ENCODE measurements around the gene FOXO6.

DNA sequence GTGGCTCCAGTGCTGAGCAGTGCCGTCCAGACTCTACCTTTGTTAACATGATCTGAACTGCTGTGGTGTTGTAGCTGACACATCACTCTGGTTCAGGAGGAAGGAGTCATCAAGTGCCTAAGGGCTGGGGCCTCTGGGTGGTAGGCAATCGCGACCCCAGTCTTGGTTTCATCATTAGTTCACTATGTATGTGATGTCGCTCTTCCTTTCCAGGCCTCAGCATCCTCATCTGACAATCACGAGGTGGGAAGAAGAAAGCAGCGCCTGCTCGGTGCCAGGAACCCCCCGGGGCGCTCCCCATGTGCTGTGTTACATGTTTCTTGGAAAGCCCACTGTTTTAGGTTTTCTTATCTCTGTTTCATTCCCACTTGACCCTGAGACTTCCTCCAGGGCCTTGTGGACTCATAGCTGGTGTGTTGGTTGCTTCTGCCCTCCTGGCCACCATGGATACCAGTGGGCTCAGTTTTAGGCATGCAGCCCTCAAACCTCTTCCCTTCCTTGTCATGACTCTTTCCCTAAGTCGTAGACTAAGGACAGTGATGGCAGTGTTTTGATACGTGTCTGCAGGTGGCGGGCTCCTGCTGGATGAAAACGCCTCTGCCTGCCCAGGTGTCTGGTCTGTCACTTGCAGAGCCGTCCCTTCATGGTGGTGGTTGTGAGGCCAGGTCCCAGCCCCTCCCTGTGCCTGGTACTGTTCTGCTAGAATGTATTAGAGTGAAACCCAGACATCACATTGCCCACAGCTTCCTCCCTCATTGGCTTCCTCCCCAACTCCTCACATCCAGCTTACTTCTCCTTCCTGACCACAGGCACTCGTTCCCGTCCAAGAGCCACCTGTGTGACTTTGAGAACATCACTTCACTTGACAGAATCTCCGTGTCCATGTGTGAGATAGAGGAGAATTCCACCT is 17.2 kb upstream of the FOXO6 start:
- TF ChIP-seq POLR2AphosphoS5 (IDR thresholded peaks at IDR 0.05; ENCODE audit: low read length): no peak
- no peak for TF ChIP-seq SUPT20H (IDR thresholded peaks at IDR 0.05; ENCODE audit: borderline replicate concordance, control insufficient read depth, low read depth, low read length)
- TF ChIP-seq EP300 (IDR thresholded peaks at IDR 0.05; ENCODE audit: borderline replicate concordance in 1 of 2, control insufficient read depth in 1 of 2, low read depth in 2 of 2, low read length in 2 of 2): no peak
- TF ChIP-seq, protein P1, sequence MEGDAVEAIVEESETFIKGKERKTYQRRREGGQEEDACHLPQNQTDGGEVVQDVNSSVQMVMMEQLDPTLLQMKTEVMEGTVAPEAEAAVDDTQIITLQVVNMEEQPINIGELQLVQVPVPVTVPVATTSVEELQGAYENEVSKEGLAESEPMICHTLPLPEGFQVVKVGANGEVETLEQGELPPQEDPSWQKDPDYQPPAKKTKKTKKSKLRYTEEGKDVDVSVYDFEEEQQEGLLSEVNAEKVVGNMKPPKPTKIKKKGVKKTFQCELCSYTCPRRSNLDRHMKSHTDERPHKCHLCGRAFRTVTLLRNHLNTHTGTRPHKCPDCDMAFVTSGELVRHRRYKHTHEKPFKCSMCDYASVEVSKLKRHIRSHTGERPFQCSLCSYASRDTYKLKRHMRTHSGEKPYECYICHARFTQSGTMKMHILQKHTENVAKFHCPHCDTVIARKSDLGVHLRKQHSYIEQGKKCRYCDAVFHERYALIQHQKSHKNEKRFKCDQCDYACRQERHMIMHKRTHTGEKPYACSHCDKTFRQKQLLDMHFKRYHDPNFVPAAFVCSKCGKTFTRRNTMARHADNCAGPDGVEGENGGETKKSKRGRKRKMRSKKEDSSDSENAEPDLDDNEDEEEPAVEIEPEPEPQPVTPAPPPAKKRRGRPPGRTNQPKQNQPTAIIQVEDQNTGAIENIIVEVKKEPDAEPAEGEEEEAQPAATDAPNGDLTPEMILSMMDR (IDR thresholded peaks at IDR 0.05 in 2 of 3, conservative IDR thresholded peaks at IDR 0.05 in 1 of 3; ENCODE audit: control insufficient read depth in 2 of 3, extremely low read depth in 1 of 3, insufficient read depth in 1 of 3, low read depth in 3 of 3, low read length in 3 of 3): no peak
- TF ChIP-seq, protein P2, sequence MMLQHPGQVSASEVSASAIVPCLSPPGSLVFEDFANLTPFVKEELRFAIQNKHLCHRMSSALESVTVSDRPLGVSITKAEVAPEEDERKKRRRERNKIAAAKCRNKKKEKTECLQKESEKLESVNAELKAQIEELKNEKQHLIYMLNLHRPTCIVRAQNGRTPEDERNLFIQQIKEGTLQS (IDR thresholded peaks at IDR 0.05; ENCODE audit: borderline replicate concordance, extremely low read depth, low read depth, low read length): no peak
- no peak for TF ChIP-seq SMC3 (IDR thresholded peaks at IDR 0.05; ENCODE audit: borderline replicate concordance, low read length)
- no peak for TF ChIP-seq TAF1 (IDR thresholded peaks at IDR 0.05; ENCODE audit: borderline replicate concordance, low read depth, low read length)
- TF ChIP-seq JUND (IDR thresholded peaks at IDR 0.05; ENCODE audit: low read depth, low read length): no peak
